HG03025 (cell line): ENCODE measurements around the gene ZBED1.
"Not testable (repeated sequence)": the region's sequence is repeated elsewhere in the genome, so short reads cannot be mapped to it uniquely, and the experiment has no call there.

Source experiments
- ATAC-seq: cut with Tn5 transposase; IDR thresholded peaks from one replicate; pipeline ENCODE4 v1.9.1; 2021; ENCODE audit warnings: mild to moderate bottlenecking, moderate library complexity; ENCODE audit not compliant: unreplicated experiment, low FRiP score

Gene ZBED1

GRCh38 chrX:2478546-2479419 is 22.0 kb downstream of the ZBED1 start:
- no peak for ATAC-seq

- ATAC-seq: not testable (repeated sequence)
Observed at GRCh38 chrX:2477313-2477712, 23.5 kb downstream of the ZBED1 start.

GRCh38 chrX:2474963-2475726 is 25.6 kb downstream of the ZBED1 start:
- no peak for ATAC-seq

GRCh38 chrX:2474280-2474962 is 26.4 kb downstream of the ZBED1 start:
- no peak for ATAC-seq

- ATAC-seq: not testable (repeated sequence)
Observed at GRCh38 chrX:2473064-2473463, 27.7 kb downstream of the ZBED1 start.

GRCh38 chrX:2471641-2472040 is 29.1 kb downstream of the ZBED1 start:
- no peak for ATAC-seq

GRCh38 chrX:2471126-2471525 is 29.6 kb downstream of the ZBED1 start:
- not testable (repeated sequence) for ATAC-seq

- ATAC-seq: not testable (repeated sequence)
Observed at GRCh38 chrX:2469852-2470251, 30.9 kb downstream of the ZBED1 start.

- no peak for ATAC-seq
Observed at GRCh38 chrX:2469196-2469685, 31.5 kb downstream of the ZBED1 start.

GRCh38 chrX:2468261-2469195 is 32.2 kb downstream of the ZBED1 start:
- no peak for ATAC-seq

- no peak for ATAC-seq
Observed at GRCh38 chrX:2466876-2467656, 33.7 kb downstream of the ZBED1 start.

GRCh38 chrX:2464677-2465166 is 36.1 kb downstream of the ZBED1 start:
- ATAC-seq: no peak

- ATAC-seq: no peak
Observed at GRCh38 chrX:2463973-2464676, 36.7 kb downstream of the ZBED1 start.

GRCh38 chrX:2463481-2463880 is 37.3 kb downstream of the ZBED1 start:
- ATAC-seq: not testable (repeated sequence)

GRCh38 chrX:2462780-2463179 is 38.0 kb downstream of the ZBED1 start:
- no peak for ATAC-seq

- no peak for ATAC-seq
Observed at GRCh38 chrX:2462074-2462473, 38.7 kb downstream of the ZBED1 start.

- no peak for ATAC-seq
Observed at GRCh38 chrX:2461711-2462016, 39.1 kb downstream of the ZBED1 start.
